ENCODE data around the gene VPS37C. TPM values are rescaled to one million over a fixed set of nuclear protein-coding genes. Genes with fewer than 3 reads are reported as not detected.
"Not testable (repeated sequence)": the region's sequence is repeated elsewhere in the genome, so short reads cannot be mapped to it uniquely, and the experiment has no call there.

The VPS37C gene
- total RNA-seq, 2 experiments from 2014 or later: 5.5 to 5.8 TPM

GRCh38 chr11:61170566-61170965, 9.3 kb upstream of the VPS37C start:
- no peak overlapping the region for H3K27ac Mint-ChIP-seq
- no peaks in the 10 kb centered on the region for H3K36me3 Mint-ChIP-seq (ENCODE audit: low read depth)
- peaks cover 2% of the 10 kb centered on the region for H3K27me3 Mint-ChIP-seq
- no peak for DNase-seq
- H3K9me3 Mint-ChIP-seq: peaks cover 8% of the 10 kb centered on the region
- CTCF ChIA-PET: interaction anchor here (0.7 to 1.6 kb wide), 2 partner anchors 8 to 9 kb away, joined by 3 to 4 read pairs; partner anchors contain the start of gene VPS37C
- H3K4me3 Mint-ChIP-seq: no peak overlapping the region
- H3K4me1 Mint-ChIP-seq: peaks cover 29% of the 10 kb centered on the region
- POLR2A ChIA-PET: no interaction called here

- no peaks in the 10 kb centered on the region for H3K36me3 Mint-ChIP-seq (ENCODE audit: low read depth)
Measured at GRCh38 chr11:61168800-61169199, 7.6 kb upstream of the VPS37C start.

GRCh38 chr11:61168042-61168688, 6.9 kb upstream of the VPS37C start:
- ChIA-PET CTCF (interaction anchor here (0.6 to 1.2 kb wide), 5 partner anchors 10 to 321 kb away, joined by 3 to 4 read pairs (median 3); no protein-coding TSS in a partner anchor), POLR2A (no interaction called here)
- peaks cover 39% of the 10 kb centered on the region for H3K4me1 Mint-ChIP-seq
- H3K9me3 Mint-ChIP-seq: peaks cover 4% of the 10 kb centered on the region
- no peaks in the 10 kb centered on the region for H3K36me3 Mint-ChIP-seq (ENCODE audit: low read depth)
- DNase-seq: no peak
- no peak overlapping the region for H3K4me3 Mint-ChIP-seq
- no peak overlapping the region for H3K27ac Mint-ChIP-seq
- no peaks in the 10 kb centered on the region for H3K27me3 Mint-ChIP-seq

More at GRCh38 chr11:61168800-61169199, 7.6 kb upstream of the VPS37C start:
- Mint-ChIP-seq H3K27me3 (peaks cover 2% of the 10 kb centered on the region), H3K4me3 (no peak overlapping the region), H3K27ac (no peak overlapping the region), H3K4me1 (peaks cover 38% of the 10 kb centered on the region), H3K9me3 (peaks cover 7% of the 10 kb centered on the region)
- POLR2A ChIA-PET: no interaction called here
- no peak for DNase-seq
- CTCF ChIA-PET: interaction anchor here (0.7 to 1.2 kb wide), 4 partner anchors 11 to 217 kb away, joined by 3 to 4 read pairs (median 3); no protein-coding TSS in a partner anchor

- H3K27me3 Mint-ChIP-seq; DNase-seq; H3K4me3 Mint-ChIP-seq; H3K27ac Mint-ChIP-seq; POLR2A ChIA-PET; H3K36me3 Mint-ChIP-seq (ENCODE audit: low read depth); H3K9me3 Mint-ChIP-seq; CTCF ChIA-PET: not testable (repeated sequence)
- H3K4me1 Mint-ChIP-seq: peaks cover 42% of the 10 kb centered on the region
Measured at GRCh38 chr11:61166331-61166730, 5.1 kb upstream of the VPS37C start.

GRCh38 chr11:61165785-61166184, 4.6 kb upstream of the VPS37C start:
- DNase-seq; H3K27ac Mint-ChIP-seq; CTCF ChIA-PET; H3K9me3 Mint-ChIP-seq; POLR2A ChIA-PET; H3K4me3 Mint-ChIP-seq; H3K27me3 Mint-ChIP-seq; H3K36me3 Mint-ChIP-seq (ENCODE audit: low read depth): not testable (repeated sequence)
- H3K4me1 Mint-ChIP-seq: peaks cover 43% of the 10 kb centered on the region

GRCh38 chr11:61164606-61165424, 3.6 kb upstream of the VPS37C start:
- POLR2A ChIA-PET: no interaction called here
- Mint-ChIP-seq H3K27me3 (no peaks in the 10 kb centered on the region), H3K36me3 (ENCODE audit: low read depth) (no peaks in the 10 kb centered on the region), H3K27ac (no peak overlapping the region), H3K4me1 (peaks cover 53% of the 10 kb centered on the region), H3K9me3 (no peaks in the 10 kb centered on the region), H3K4me3 (no peak overlapping the region)
- CTCF ChIA-PET: no interaction called here
- DNase-seq: no peak

GRCh38 chr11:61163714-61164605, 2.7 kb upstream of the VPS37C start:
- H3K9me3 Mint-ChIP-seq: no peaks in the 10 kb centered on the region
- DNase-seq: no peak
- no peaks in the 10 kb centered on the region for H3K27me3 Mint-ChIP-seq
- POLR2A ChIA-PET: no interaction called here
- H3K4me1 Mint-ChIP-seq: peaks cover 58% of the 10 kb centered on the region
- H3K36me3 Mint-ChIP-seq (ENCODE audit: low read depth): no peaks in the 10 kb centered on the region
- H3K4me3 Mint-ChIP-seq: no peak overlapping the region
- CTCF ChIA-PET: no interaction called here
- H3K27ac Mint-ChIP-seq: no peak overlapping the region

- H3K9me3 Mint-ChIP-seq: no peaks in the 10 kb centered on the region
- POLR2A ChIA-PET: no interaction called here
- H3K27ac Mint-ChIP-seq: no peak overlapping the region
- no peak for DNase-seq
- H3K36me3 Mint-ChIP-seq (ENCODE audit: low read depth): no peaks in the 10 kb centered on the region
- no peaks in the 10 kb centered on the region for H3K27me3 Mint-ChIP-seq
- peaks cover 56% of the 10 kb centered on the region for H3K4me1 Mint-ChIP-seq
- CTCF ChIA-PET: no interaction called here
- no peak overlapping the region for H3K4me3 Mint-ChIP-seq
Measured at GRCh38 chr11:61163021-61163420, 1.8 kb upstream of the VPS37C start.

- Mint-ChIP-seq H3K27ac (peak overlapping the region; percentile 94), H3K4me1 (peaks cover 58% of the 10 kb centered on the region), H3K9me3 (no peaks in the 10 kb centered on the region), H3K27me3 (no peaks in the 10 kb centered on the region), H3K4me3 (peak overlapping the region; percentile 86), H3K36me3 (ENCODE audit: low read depth) (peaks cover 6% of the 10 kb centered on the region)
- CTCF ChIA-PET: interaction anchor here (0.9 kb wide), 1 partner anchor 8 kb away, joined by 4 read pairs; no protein-coding TSS in a partner anchor
- peak; percentile 25 for DNase-seq
- POLR2A ChIA-PET: no interaction called here
Measured at GRCh38 chr11:61162092-61162941, 1.1 kb upstream of the VPS37C start.

- peaks cover 12% of the 10 kb centered on the region for H3K36me3 Mint-ChIP-seq (ENCODE audit: low read depth)
- peak overlapping the region; percentile 78 for H3K4me3 Mint-ChIP-seq
- ChIA-PET POLR2A (no interaction called here), CTCF (interaction anchor here (0.9 to 2.2 kb wide), 6 partner anchors 9 to 237 kb away, joined by 3 to 8 read pairs (median 4); no protein-coding TSS in a partner anchor)
- DNase-seq: no peak
- peak overlapping the region; percentile 89 for H3K27ac Mint-ChIP-seq
- peaks cover 59% of the 10 kb centered on the region for H3K4me1 Mint-ChIP-seq
- no peaks in the 10 kb centered on the region for H3K27me3 Mint-ChIP-seq
- peaks cover 6% of the 10 kb centered on the region for H3K9me3 Mint-ChIP-seq
Measured at GRCh38 chr11:61160487-61161189, 588 bp downstream of the VPS37C start.

GRCh38 chr11:61158691-61159381, 2.4 kb downstream of the VPS37C start:
- Mint-ChIP-seq H3K4me3 (no peak overlapping the region), H3K36me3 (ENCODE audit: low read depth) (peaks cover 29% of the 10 kb centered on the region), H3K27me3 (no peaks in the 10 kb centered on the region), H3K27ac (no peak overlapping the region), H3K4me1 (peaks cover 51% of the 10 kb centered on the region), H3K9me3 (peaks cover 21% of the 10 kb centered on the region)
- no peak for DNase-seq
- POLR2A ChIA-PET: no interaction called here
- CTCF ChIA-PET: interaction anchor here (1.1 to 1.5 kb wide), 4 partner anchors 17 to 171 kb away, joined by 3 to 4 read pairs (median 4); no protein-coding TSS in a partner anchor

All from activated CD4-positive, alpha-beta T cell treated with anti-CD3 and anti-CD28 coated beads, Interleukin-2, amount 10 ng/mL, durations not matched to agents 7 days and 5 days (primary cell).